ENCODE measurements around the gene ZNF569.

DNA sequence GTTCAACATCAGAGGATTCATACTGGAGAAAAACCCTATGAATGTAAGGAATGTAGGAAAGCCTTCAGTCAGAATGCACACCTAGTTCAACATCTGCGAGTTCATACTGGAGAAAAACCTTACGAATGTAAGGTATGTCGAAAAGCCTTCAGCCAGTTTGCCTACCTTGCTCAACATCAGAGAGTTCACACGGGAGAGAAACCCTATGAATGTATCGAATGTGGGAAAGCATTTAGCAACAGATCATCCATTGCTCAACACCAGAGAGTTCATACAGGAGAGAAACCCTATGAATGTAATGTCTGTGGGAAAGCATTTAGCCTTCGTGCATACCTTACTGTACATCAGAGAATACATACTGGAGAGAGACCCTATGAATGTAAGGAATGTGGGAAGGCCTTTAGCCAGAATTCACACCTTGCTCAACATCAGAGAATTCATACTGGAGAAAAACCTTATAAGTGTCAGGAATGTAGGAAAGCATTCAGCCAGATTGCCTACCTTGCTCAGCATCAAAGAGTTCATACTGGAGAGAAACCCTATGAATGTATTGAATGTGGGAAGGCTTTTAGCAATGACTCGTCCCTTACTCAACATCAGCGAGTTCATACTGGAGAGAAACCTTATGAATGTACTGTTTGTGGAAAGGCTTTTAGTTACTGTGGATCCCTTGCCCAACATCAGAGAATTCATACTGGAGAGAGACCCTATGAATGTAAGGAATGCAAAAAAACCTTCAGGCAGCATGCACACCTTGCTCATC is 17.3 kb upstream of the ZNF569 start:
- TF ChIP-seq BHLHE40 (IDR thresholded peaks at IDR 0.05; ENCODE audit: low read depth, low read length) (no peak), NFE2L2 (IDR thresholded peaks at IDR 0.05; ENCODE audit: low read depth, low read length) (no peak), CTCF (conservative IDR thresholded peaks at IDR 0.05; ENCODE audit: low read depth, low read length) (no peak), POLR2A (IDR thresholded peaks at IDR 0.05; ENCODE audit: low read depth, low read length) (no peak), CHD1 (IDR thresholded peaks at IDR 0.05; ENCODE audit: low read depth, low read length) (no peak)
- TF ChIP-seq, protein P1, sequence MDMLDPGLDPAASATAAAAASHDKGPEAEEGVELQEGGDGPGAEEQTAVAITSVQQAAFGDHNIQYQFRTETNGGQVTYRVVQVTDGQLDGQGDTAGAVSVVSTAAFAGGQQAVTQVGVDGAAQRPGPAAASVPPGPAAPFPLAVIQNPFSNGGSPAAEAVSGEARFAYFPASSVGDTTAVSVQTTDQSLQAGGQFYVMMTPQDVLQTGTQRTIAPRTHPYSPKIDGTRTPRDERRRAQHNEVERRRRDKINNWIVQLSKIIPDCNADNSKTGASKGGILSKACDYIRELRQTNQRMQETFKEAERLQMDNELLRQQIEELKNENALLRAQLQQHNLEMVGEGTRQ (IDR thresholded peaks at IDR 0.05; ENCODE audit: low read depth, low read length) = no peak

All from IMR-90 (cell line).